OCI-LY1 (cell line): ENCODE data around the gene TNPO3.

Experiments used
- H2AFZ ChIP-seq: fragments of 200-600 bp; sonication (generic), shearing (Covaris generic); 2 replicates; pipeline ENCODE4 v1.6.0; 2014; ENCODE audit warnings: antibody characterized with exemption, mild to moderate bottlenecking, low read length
- H3F3A ChIP-seq: fragments of 200-600 bp; sonication (generic), shearing (Covaris generic); 2 replicates; pipeline ENCODE4 v1.6.0; 2014; ENCODE audit warnings: mild to moderate bottlenecking, antibody characterized with exemption, low read length, moderate library complexity; ENCODE audit not compliant: insufficient read depth
- H3K27ac ChIP-seq: fragments of 200-600 bp; sonication (generic); 2 replicates; pipeline ENCODE4 v1.5.1; 2014; ENCODE audit warnings: low read length, mixed run types, mild to moderate bottlenecking, low read depth; ENCODE audit not compliant: poor library complexity, severe bottlenecking
- H3K27me3 ChIP-seq: fragments of 200-600 bp; sonication (generic); 2 replicates; pipeline ENCODE4 v1.6.0; 2014; ENCODE audit warnings: antibody characterized with exemption, mild to moderate bottlenecking, low read length, moderate library complexity; ENCODE audit not compliant: insufficient read depth
- H3K36me3 ChIP-seq: fragments of 200-600 bp; sonication (generic); 2 replicates; pipeline ENCODE4 v1.6.1; 2014; ENCODE audit warnings: mild to moderate bottlenecking, antibody characterized with exemption, low read length, moderate library complexity, mixed read lengths; ENCODE audit not compliant: insufficient read depth
- H3K4me1 ChIP-seq: fragments of 200-600 bp; sonication (generic); 2 replicates; pipeline ENCODE4 v1.5.1; 2014; ENCODE audit warnings: mild to moderate bottlenecking, low read length, moderate library complexity; ENCODE audit not compliant: insufficient read depth, severe bottlenecking
- H3K4me2 ChIP-seq: fragments of 200-600 bp; sonication (generic), shearing (Covaris generic); 2 replicates; pipeline ENCODE4 v1.6.1; 2014; ENCODE audit warnings: low read length
- H3K4me3 ChIP-seq: fragments of 200-600 bp; sonication (generic); 2 replicates; pipeline ENCODE4 v1.5.1; 2014; ENCODE audit warnings: low read length, low read depth, mild to moderate bottlenecking, mixed read lengths; ENCODE audit not compliant: poor library complexity, severe bottlenecking
- H3K79me2 ChIP-seq: fragments of 200-600 bp; shearing (Covaris generic); 2 replicates; pipeline ENCODE4 v1.6.1; 2016; ENCODE audit warnings: mixed run types, low read length, mixed read lengths; ENCODE audit not compliant: insufficient read depth
- H3K9ac ChIP-seq: fragments of 200-600 bp; sonication (generic), shearing (Covaris generic); 2 replicates; pipeline ENCODE4 v1.6.1; 2014; ENCODE audit warnings: mild to moderate bottlenecking, low read length, mixed read lengths
- H3K9me2 ChIP-seq: fragments of 200-600 bp; sonication (generic), shearing (Covaris generic); 2 replicates; pipeline ENCODE4 v1.6.1; 2014; ENCODE audit warnings: low read depth, mild to moderate bottlenecking, low read length, mixed read lengths
- H3K9me3 ChIP-seq: fragments of 200-600 bp; shearing (Covaris generic); 2 replicates; pipeline ENCODE4 v1.6.1; 2014; ENCODE audit warnings: low read length, mixed read lengths
- H4K20me1 ChIP-seq: fragments of 200-600 bp; sonication (generic), shearing (Covaris generic); 2 replicates; pipeline ENCODE4 v1.6.0; 2016; ENCODE audit warnings: mild to moderate bottlenecking, low read length; ENCODE audit not compliant: insufficient read depth
- CTCF ChIP-seq: fragments of 200-600 bp; sonication (generic), shearing (Covaris generic); IDR thresholded peaks from 2 replicates; pipeline ENCODE4 v1.5.1; 2017; ENCODE audit warnings: mild to moderate bottlenecking, antibody characterized with exemption, low read length, moderate library complexity, mixed read lengths
- EZH2 ChIP-seq: fragments of 200-600 bp; sonication (generic), shearing (Covaris generic); IDR thresholded peaks from 2 replicates; pipeline ENCODE4 v1.8.0; 2017; ENCODE audit warnings: borderline replicate concordance, mixed run types, mild to moderate bottlenecking, antibody characterized with exemption, low read length, moderate library complexity, mixed read lengths

Gene TNPO3

GRCh38 chr7:128918016-128918665 is 136.8 kb downstream of the TNPO3 start:
- H3K27me3 ChIP-seq, result peaks cover 26% of the 10 kb centered on the region
- no peaks in the 10 kb centered on the region for H4K20me1 ChIP-seq

GRCh38 chr7:128917122-128917521 is 137.8 kb downstream of the TNPO3 start:
- Histone ChIP-seq H3K27ac (no peak overlapping the region), H3F3A (no peaks in the 10 kb centered on the region), H3K4me2 (no peak overlapping the region), H3K36me3 (no peaks in the 10 kb centered on the region), H3K9me2 (no peaks in the 10 kb centered on the region), H3K9me3 (no peaks in the 10 kb centered on the region), H3K9ac (no peak overlapping the region), H4K20me1 (no peaks in the 10 kb centered on the region), H3K4me3 (no peak overlapping the region), H3K4me1 (peaks cover 6% of the 10 kb centered on the region), H2AFZ (no peak overlapping the region), H3K27me3 (peaks cover 23% of the 10 kb centered on the region), H3K79me2 (no peaks in the 10 kb centered on the region)
- no peak for TF ChIP-seq CTCF
- no peak for TF ChIP-seq EZH2

More at GRCh38 chr7:128918016-128918665, 136.8 kb downstream of the TNPO3 start:
- Histone ChIP-seq H3K4me1 (peaks cover 6% of the 10 kb centered on the region), H3F3A (no peaks in the 10 kb centered on the region), H3K79me2 (no peaks in the 10 kb centered on the region), H2AFZ (no peak overlapping the region), H3K9me2 (no peaks in the 10 kb centered on the region), H3K27ac (no peak overlapping the region), H3K9ac (no peak overlapping the region), H3K9me3 (no peaks in the 10 kb centered on the region), H3K36me3 (no peaks in the 10 kb centered on the region), H3K4me3 (no peak overlapping the region), H3K4me2 (no peak overlapping the region)
- no peak for TF ChIP-seq EZH2
- no peak for TF ChIP-seq CTCF

- Histone ChIP-seq H3K36me3 (no peaks in the 10 kb centered on the region), H3F3A (no peaks in the 10 kb centered on the region), H3K9ac (no peak overlapping the region), H4K20me1 (no peaks in the 10 kb centered on the region), H3K9me3 (no peaks in the 10 kb centered on the region), H3K4me1 (peaks cover 6% of the 10 kb centered on the region), H3K27me3 (peaks cover 26% of the 10 kb centered on the region), H2AFZ (no peak overlapping the region), H3K79me2 (no peaks in the 10 kb centered on the region), H3K9me2 (no peaks in the 10 kb centered on the region), H3K4me2 (no peak overlapping the region), H3K4me3 (no peak overlapping the region), H3K27ac (no peak overlapping the region)
- no peak for TF ChIP-seq CTCF
- no peak for TF ChIP-seq EZH2
Observed at GRCh38 chr7:128916643-128916915, 138.3 kb downstream of the TNPO3 start.
